Measurements from ENCODE around the gene EXO1. TPM values are rescaled to one million over a fixed set of nuclear protein-coding genes. Genes with fewer than 3 reads are reported as not detected.

Gene EXO1
- total RNA-seq, 1 donor from 2014 or later, result 8.3 TPM

- Mint-ChIP-seq H3K27ac (no peak overlapping the region), H3K4me3 (no peak overlapping the region), H3K27me3 (ENCODE audit: low read depth) (no peaks in the 10 kb centered on the region), H3K9me3 (no peaks in the 10 kb centered on the region), H3K4me1 (no peaks in the 10 kb centered on the region), H3K36me3 (no peaks in the 10 kb centered on the region)
- TF ChIP-seq, protein P1, sequence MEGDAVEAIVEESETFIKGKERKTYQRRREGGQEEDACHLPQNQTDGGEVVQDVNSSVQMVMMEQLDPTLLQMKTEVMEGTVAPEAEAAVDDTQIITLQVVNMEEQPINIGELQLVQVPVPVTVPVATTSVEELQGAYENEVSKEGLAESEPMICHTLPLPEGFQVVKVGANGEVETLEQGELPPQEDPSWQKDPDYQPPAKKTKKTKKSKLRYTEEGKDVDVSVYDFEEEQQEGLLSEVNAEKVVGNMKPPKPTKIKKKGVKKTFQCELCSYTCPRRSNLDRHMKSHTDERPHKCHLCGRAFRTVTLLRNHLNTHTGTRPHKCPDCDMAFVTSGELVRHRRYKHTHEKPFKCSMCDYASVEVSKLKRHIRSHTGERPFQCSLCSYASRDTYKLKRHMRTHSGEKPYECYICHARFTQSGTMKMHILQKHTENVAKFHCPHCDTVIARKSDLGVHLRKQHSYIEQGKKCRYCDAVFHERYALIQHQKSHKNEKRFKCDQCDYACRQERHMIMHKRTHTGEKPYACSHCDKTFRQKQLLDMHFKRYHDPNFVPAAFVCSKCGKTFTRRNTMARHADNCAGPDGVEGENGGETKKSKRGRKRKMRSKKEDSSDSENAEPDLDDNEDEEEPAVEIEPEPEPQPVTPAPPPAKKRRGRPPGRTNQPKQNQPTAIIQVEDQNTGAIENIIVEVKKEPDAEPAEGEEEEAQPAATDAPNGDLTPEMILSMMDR (IDR thresholded peaks at IDR 0.05; ENCODE audit: unreplicated experiment), result no peak
- DNase-seq (ENCODE audit: low spot score in 2 of 2, unreplicated experiment in 2 of 2), result no peak
Measured at GRCh38 chr1:241926141-241926540, 78.1 kb downstream of the EXO1 start.

GRCh38 chr1:241927321-241927720 is 79.3 kb downstream of the EXO1 start:
- no peaks in the 10 kb centered on the region for H3K9me3 Mint-ChIP-seq
- no peaks in the 10 kb centered on the region for H3K27me3 Mint-ChIP-seq (ENCODE audit: low read depth)
- H3K36me3 Mint-ChIP-seq, result no peaks in the 10 kb centered on the region
- no peak overlapping the region for H3K4me3 Mint-ChIP-seq
- H3K27ac Mint-ChIP-seq, result no peak overlapping the region
- TF ChIP-seq, protein P1 (IDR thresholded peaks at IDR 0.05; ENCODE audit: unreplicated experiment), result no peak
- DNase-seq (ENCODE audit: low spot score in 2 of 2, unreplicated experiment in 2 of 2), result no peak
- no peaks in the 10 kb centered on the region for H3K4me1 Mint-ChIP-seq

GRCh38 chr1:241932845-241933244 is 84.8 kb downstream of the EXO1 start:
- Mint-ChIP-seq H3K36me3 (no peaks in the 10 kb centered on the region), H3K9me3 (no peaks in the 10 kb centered on the region), H3K4me1 (peaks cover 16% of the 10 kb centered on the region), H3K27ac (no peak overlapping the region), H3K4me3 (no peak overlapping the region), H3K27me3 (ENCODE audit: low read depth) (no peaks in the 10 kb centered on the region)
- DNase-seq (ENCODE audit: low spot score in 2 of 2, unreplicated experiment in 2 of 2), result no peak
- TF ChIP-seq, protein P1 (IDR thresholded peaks at IDR 0.05; ENCODE audit: unreplicated experiment), result no peak

GRCh38 chr1:241934201-241934848 is 86.3 kb downstream of the EXO1 start:
- peak overlapping the region; percentile 35 for H3K27ac Mint-ChIP-seq
- peaks cover 16% of the 10 kb centered on the region for H3K4me1 Mint-ChIP-seq
- DNase-seq (ENCODE audit: low spot score in 2 of 2, unreplicated experiment in 2 of 2), result peak; percentile 27 to 51
- H3K27me3 Mint-ChIP-seq (ENCODE audit: low read depth), result no peaks in the 10 kb centered on the region
- peaks cover 7% of the 10 kb centered on the region for H3K9me3 Mint-ChIP-seq
- H3K36me3 Mint-ChIP-seq, result no peaks in the 10 kb centered on the region
- no peak overlapping the region for H3K4me3 Mint-ChIP-seq
- TF ChIP-seq, protein P1 (IDR thresholded peaks at IDR 0.05; ENCODE audit: unreplicated experiment), result no peak

DNA sequence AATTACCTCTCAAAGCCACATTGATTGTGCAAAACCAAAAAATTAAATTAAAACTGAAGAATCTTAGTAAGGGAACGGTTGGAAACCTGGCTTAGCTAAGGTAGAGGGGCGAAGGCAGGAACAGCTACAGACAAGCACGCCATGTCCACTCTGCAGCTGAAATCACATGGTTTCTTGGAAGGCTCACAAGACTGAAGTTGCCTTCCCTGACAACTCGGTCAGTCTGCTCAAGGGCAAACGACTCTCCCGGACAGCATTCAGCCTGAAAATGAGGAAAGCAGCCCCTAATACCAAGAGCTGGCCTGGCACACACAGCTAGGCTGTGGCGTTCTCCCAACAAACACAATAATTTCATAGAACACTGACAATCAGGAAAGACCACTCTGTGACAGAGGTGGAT is 86.9 kb downstream of the EXO1 start:
- TF ChIP-seq, protein P1 (IDR thresholded peaks at IDR 0.05; ENCODE audit: unreplicated experiment), result no peak

More for the DNA sequence above, 86.9 kb downstream of the EXO1 start:
- Mint-ChIP-seq H3K36me3 (no peaks in the 10 kb centered on the region), H3K27me3 (ENCODE audit: low read depth) (no peaks in the 10 kb centered on the region), H3K4me3 (no peak overlapping the region), H3K4me1 (peaks cover 16% of the 10 kb centered on the region), H3K27ac (peak overlapping the region; percentile 12), H3K9me3 (peaks cover 7% of the 10 kb centered on the region)
- DNase-seq (ENCODE audit: low spot score in 2 of 2, unreplicated experiment in 2 of 2), result no peak

Other genes starting within 250 kb of the EXO1 start
- gene CHML, start 207.8 kb upstream of the EXO1 start, total RNA-seq, result 21.2 to 21.6 TPM (median 21.3 TPM) in 3 replicates
- 14.4 to 15.1 TPM (median 14.6 TPM) in 3 replicates for gene OPN3, start 207.8 kb upstream of the EXO1 start, total RNA-seq
- gene WDR64, start 195.9 kb upstream of the EXO1 start, total RNA-seq, result 0.47 TPM in 1 of 3 replicates, not detected in the others
- not detected in 3 replicates for gene BECN2, start 109.6 kb downstream of the EXO1 start, total RNA-seq
- gene MAP1LC3C, start 150.9 kb downstream of the EXO1 start, total RNA-seq, result 0.42 to 0.77 TPM in 2 of 3 replicates, not detected in the other

Measured in mesothelial cell of epicardium (in vitro differentiated cells).